Astrocyte (in vitro differentiated cells and primary cell): ENCODE results near the gene UROC1. TPM values are rescaled to one million over a fixed set of nuclear protein-coding genes. Genes with fewer than 3 reads are reported as not detected.

Source experiments
- DNase-seq: peaks from one replicate; pipeline ENCODE4 v3.0.0-alpha.2; 2010; ENCODE audit warnings: low read depth
- FAIRE-seq: peaks from 2 replicates; lab custom pipeline; 2011; peaks lifted over from hg19 to GRCh38; lab: Jason Lieb, UNC
- H2AFZ ChIP-seq: 2 replicates; pipeline ENCODE4 v1.6.0; 2012; ENCODE audit warnings: low read depth, low read length, inconsistent platforms
- H3K27ac ChIP-seq: 2 replicates; pipeline ENCODE4 v1.5.1; 2011; ENCODE audit warnings: low read depth, low read length, inconsistent platforms
- H3K27me3 ChIP-seq: 2 replicates; pipeline ENCODE4 v1.6.0; 2011; ENCODE audit warnings: low read length, inconsistent platforms; ENCODE audit not compliant: insufficient read depth
- H3K36me3 ChIP-seq: 2 replicates; pipeline ENCODE4 v1.5.1; 2011; ENCODE audit warnings: low read length, inconsistent platforms; ENCODE audit not compliant: insufficient read depth
- H3K4me1 ChIP-seq: 2 replicates; pipeline ENCODE4 v1.5.1; 2011; ENCODE audit warnings: low read length, inconsistent platforms; ENCODE audit not compliant: insufficient read depth
- H3K4me2 ChIP-seq: 2 replicates; pipeline ENCODE4 v1.6.0; 2012; ENCODE audit warnings: low read length, inconsistent platforms
- H3K4me3 ChIP-seq: 2 replicates; pipeline ENCODE4 v1.5.1; 2011; ENCODE audit warnings: low read depth, mild to moderate bottlenecking, low read length, inconsistent platforms; ENCODE audit not compliant: insufficient read depth
- H3K79me2 ChIP-seq: 2 replicates; pipeline ENCODE4 v1.6.0; 2012; ENCODE audit warnings: mild to moderate bottlenecking, low read length, inconsistent platforms; ENCODE audit not compliant: insufficient read depth
- H3K9ac ChIP-seq: 2 replicates; pipeline ENCODE4 v1.6.0; 2012; ENCODE audit warnings: mild to moderate bottlenecking, low read length, inconsistent platforms
- H3K9me3 ChIP-seq: 2 replicates; pipeline ENCODE4 v1.5.1; 2012; ENCODE audit warnings: low read depth, mild to moderate bottlenecking, low read length, inconsistent platforms; ENCODE audit not compliant: insufficient read depth
- H4K20me1 ChIP-seq: 2 replicates; pipeline ENCODE4 v1.6.0; 2012; ENCODE audit warnings: low read length, inconsistent platforms; ENCODE audit not compliant: insufficient read depth
- H3K27ac Mint-ChIP-seq: one replicate; pipeline ENCODE4 v1.8.0; 2021; ENCODE audit warnings: mild to moderate bottlenecking, mixed read lengths; ENCODE audit not compliant: unreplicated experiment
- H3K27me3 Mint-ChIP-seq: one replicate; pipeline ENCODE4 v1.8.0; 2021; ENCODE audit warnings: low read depth, mixed read lengths; ENCODE audit not compliant: unreplicated experiment
- H3K36me3 Mint-ChIP-seq: one replicate; pipeline ENCODE4 v1.8.0; 2021; ENCODE audit warnings: low read depth, mixed read lengths; ENCODE audit not compliant: unreplicated experiment
- H3K4me1 Mint-ChIP-seq: one replicate; pipeline ENCODE4 v1.8.0; 2021; ENCODE audit warnings: low read depth, mixed read lengths; ENCODE audit not compliant: unreplicated experiment
- H3K4me3 Mint-ChIP-seq: one replicate; pipeline ENCODE4 v1.8.0; 2021; ENCODE audit warnings: mild to moderate bottlenecking, moderate library complexity, mixed read lengths; ENCODE audit not compliant: unreplicated experiment
- H3K9me3 Mint-ChIP-seq: one replicate; pipeline ENCODE4 v1.8.0; 2021; ENCODE audit warnings: mild to moderate bottlenecking, mixed read lengths; ENCODE audit not compliant: unreplicated experiment
- EZH2 ChIP-seq: IDR thresholded peaks from 2 replicates; pipeline ENCODE4 v1.6.1; 2012; ENCODE audit warnings: mild to moderate bottlenecking, low read length, inconsistent platforms; ENCODE audit not compliant: insufficient read depth
- total RNA-seq: library from RNA; stranded (reverse); gene quantifications from 2 replicates; pipeline ENCODE4 v1.2.1, GENCODE V29; 2021
- TF ChIP-seq, protein P1 (sequence below): IDR thresholded peaks from 2 replicates; pipeline ENCODE4 v1.5.1; 2011; ENCODE audit warnings: low read depth, mild to moderate bottlenecking, inconsistent platforms, low read length, moderate library complexity; ENCODE audit not compliant: insufficient read depth

The UROC1 gene
- total RNA-seq, 1 donor from 2014 or later: not detected

DNA sequence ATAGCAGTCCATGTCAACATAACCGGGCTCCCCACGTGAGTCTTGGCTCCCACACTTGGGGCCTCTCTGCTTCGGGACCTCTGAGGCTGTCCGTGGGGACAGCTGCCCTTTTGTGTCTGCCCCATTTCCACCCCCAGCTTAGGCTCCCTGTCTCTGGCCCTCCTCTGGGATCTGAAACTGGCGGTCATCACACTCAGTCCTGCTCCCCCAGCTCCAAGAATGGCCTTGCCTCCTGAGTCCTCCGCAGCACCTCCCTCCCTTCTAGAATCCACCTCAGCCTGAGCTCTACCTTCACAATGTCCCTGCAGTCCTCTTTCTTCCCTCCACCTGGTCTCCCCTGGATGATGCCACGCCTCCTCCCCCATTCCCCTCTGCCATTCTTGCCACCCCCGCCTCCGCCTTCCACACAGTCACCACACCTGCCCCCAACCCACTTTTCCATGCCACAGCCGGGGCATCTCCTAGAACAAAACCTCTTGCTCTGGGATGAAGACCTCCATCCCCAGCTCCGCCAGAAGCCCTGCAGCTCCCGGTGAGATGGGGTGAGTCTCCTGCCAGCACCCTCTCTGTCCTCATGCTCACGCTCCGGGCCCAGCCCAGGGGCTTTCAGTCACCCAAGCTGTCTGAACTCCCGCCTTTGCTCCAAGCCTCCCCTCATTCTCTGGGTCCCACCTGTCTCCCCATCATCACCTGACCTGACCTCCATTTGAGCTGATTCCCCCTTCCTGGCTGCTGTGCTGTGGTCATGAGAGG, 34.9 kb downstream of the UROC1 start:
- no peak for FAIRE-seq
- Histone ChIP-seq H3K27me3 (peaks cover 2% of the 10 kb centered on the region), H3K79me2 (no peaks in the 10 kb centered on the region), H3K4me2 (no peak overlapping the region), H4K20me1 (no peaks in the 10 kb centered on the region), H3K4me3 (no peak overlapping the region), H3K9me3 (no peaks in the 10 kb centered on the region), H2AFZ (no peak overlapping the region), H3K4me1 (peaks cover 5% of the 10 kb centered on the region), H3K36me3 (no peaks in the 10 kb centered on the region), H3K9ac (no peak overlapping the region), H3K27ac (no peak overlapping the region)
- Mint-ChIP-seq H3K4me1 (peaks cover 9% of the 10 kb centered on the region), H3K4me3 (no peak overlapping the region), H3K9me3 (no peaks in the 10 kb centered on the region), H3K36me3 (no peaks in the 10 kb centered on the region), H3K27me3 (peaks cover 31% of the 10 kb centered on the region), H3K27ac (no peak overlapping the region)
- no peak for DNase-seq
- TF ChIP-seq, protein P1, sequence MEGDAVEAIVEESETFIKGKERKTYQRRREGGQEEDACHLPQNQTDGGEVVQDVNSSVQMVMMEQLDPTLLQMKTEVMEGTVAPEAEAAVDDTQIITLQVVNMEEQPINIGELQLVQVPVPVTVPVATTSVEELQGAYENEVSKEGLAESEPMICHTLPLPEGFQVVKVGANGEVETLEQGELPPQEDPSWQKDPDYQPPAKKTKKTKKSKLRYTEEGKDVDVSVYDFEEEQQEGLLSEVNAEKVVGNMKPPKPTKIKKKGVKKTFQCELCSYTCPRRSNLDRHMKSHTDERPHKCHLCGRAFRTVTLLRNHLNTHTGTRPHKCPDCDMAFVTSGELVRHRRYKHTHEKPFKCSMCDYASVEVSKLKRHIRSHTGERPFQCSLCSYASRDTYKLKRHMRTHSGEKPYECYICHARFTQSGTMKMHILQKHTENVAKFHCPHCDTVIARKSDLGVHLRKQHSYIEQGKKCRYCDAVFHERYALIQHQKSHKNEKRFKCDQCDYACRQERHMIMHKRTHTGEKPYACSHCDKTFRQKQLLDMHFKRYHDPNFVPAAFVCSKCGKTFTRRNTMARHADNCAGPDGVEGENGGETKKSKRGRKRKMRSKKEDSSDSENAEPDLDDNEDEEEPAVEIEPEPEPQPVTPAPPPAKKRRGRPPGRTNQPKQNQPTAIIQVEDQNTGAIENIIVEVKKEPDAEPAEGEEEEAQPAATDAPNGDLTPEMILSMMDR: no peak
- no peak for TF ChIP-seq EZH2

DNA sequence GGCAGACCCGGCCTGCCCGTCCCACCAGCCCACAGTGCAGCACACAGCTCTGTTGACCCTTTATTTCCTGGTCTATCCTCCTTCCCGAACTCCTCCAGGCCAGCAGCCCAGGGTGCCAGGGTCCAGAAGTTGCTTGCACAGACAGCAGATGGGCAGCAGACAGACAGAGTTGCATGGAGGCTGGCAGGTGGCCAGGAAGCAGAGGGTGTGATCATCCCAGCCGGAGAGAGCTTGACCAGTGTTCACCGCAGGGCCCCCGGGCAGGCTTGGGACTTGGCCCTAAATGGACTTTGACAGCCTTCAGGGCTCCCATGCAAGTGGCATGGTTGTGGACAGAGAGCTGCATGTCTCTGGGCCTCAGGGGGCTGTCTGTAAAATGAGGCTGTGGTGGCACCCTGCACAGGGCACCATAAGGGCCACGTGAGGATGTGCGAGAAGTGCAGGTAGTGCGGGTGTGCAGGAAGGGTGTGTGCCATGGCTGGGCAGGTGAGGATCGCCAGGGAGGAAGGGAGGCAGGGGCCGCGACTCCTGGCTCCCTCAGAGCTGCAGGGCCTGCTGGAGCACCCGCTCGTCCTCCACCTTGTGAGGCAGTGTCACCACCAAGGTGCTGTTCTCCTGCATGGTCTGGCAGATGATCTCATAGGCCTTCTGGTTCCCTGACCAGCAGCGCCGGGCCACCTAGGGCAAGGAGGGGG, 35.6 kb downstream of the UROC1 start:
- H3K36me3 Mint-ChIP-seq: no peaks in the 10 kb centered on the region
- Histone ChIP-seq H3K4me1 (peaks cover 2% of the 10 kb centered on the region), H3K79me2 (no peaks in the 10 kb centered on the region), H3K4me3 (no peak overlapping the region), H3K9me3 (no peaks in the 10 kb centered on the region), H4K20me1 (no peaks in the 10 kb centered on the region), H3K27me3 (peaks cover 2% of the 10 kb centered on the region), H3K4me2 (no peak overlapping the region), H3K36me3 (no peaks in the 10 kb centered on the region), H2AFZ (no peak overlapping the region), H3K27ac (no peak overlapping the region), H3K9ac (no peak overlapping the region)
- no peak for FAIRE-seq
- H3K27ac Mint-ChIP-seq: no peak overlapping the region
- no peak for DNase-seq
- TF ChIP-seq, protein P1: no peak
- peaks cover 31% of the 10 kb centered on the region for H3K27me3 Mint-ChIP-seq
- H3K4me1 Mint-ChIP-seq: peaks cover 9% of the 10 kb centered on the region
- H3K9me3 Mint-ChIP-seq: no peaks in the 10 kb centered on the region
- H3K4me3 Mint-ChIP-seq: no peak overlapping the region

DNA sequence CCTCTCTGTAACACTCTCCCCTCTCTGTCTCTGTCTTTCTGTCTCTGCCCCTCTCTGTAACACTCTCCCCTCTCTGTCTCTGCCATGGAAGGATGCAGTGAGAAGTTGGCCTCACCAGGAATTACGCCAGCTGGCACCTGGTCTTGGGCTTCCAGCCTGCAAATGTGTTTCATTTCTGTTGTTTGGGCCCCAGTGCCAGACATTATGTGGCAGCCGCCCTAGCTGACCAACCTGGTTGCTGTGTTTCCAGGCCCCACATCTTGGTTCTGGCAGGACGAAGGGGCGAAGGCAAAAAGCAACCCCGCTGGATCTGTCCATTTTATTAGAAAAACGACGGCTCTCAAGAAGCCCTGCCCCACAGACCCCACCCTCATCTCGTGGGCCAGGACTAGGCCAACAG, 36.7 kb downstream of the UROC1 start:
- FAIRE-seq (no peak), DNase-seq (no peak)
- Mint-ChIP-seq H3K9me3 (no peaks in the 10 kb centered on the region), H3K4me3 (no peak overlapping the region), H3K27ac (no peak overlapping the region), H3K27me3 (peaks cover 27% of the 10 kb centered on the region), H3K4me1 (peaks cover 5% of the 10 kb centered on the region), H3K36me3 (no peaks in the 10 kb centered on the region)
- H3K4me1 ChIP-seq: peaks cover 5% of the 10 kb centered on the region
- no peak overlapping the region for H2AFZ ChIP-seq
- H3K4me3 ChIP-seq: no peak overlapping the region
- no peak overlapping the region for H3K27ac ChIP-seq
- H3K27me3 ChIP-seq: peaks cover 2% of the 10 kb centered on the region
- no peak overlapping the region for H3K4me2 ChIP-seq
- no peaks in the 10 kb centered on the region for H3K79me2 ChIP-seq
- H3K9me3 ChIP-seq: no peaks in the 10 kb centered on the region
- H4K20me1 ChIP-seq: no peaks in the 10 kb centered on the region
- TF ChIP-seq, protein P1: no peak
- TF ChIP-seq EZH2: no peak
- H3K36me3 ChIP-seq: no peaks in the 10 kb centered on the region
- H3K9ac ChIP-seq: no peak overlapping the region
